ENCODE results near the gene MICOS13. TPM values are rescaled to one million over a fixed set of nuclear protein-coding genes. Genes with fewer than 3 reads are reported as not detected.

The MICOS13 gene
- total RNA-seq, 2 experiments from 2014 or later, result 21.7 to 23.0 TPM

GRCh38 chr19:5651361-5651760, 29.0 kb downstream of the MICOS13 start:
- Histone ChIP-seq H3K4me1 (ENCODE audit: insufficient read depth, low read length) (no peaks in the 10 kb centered on the region), H3K27ac (ENCODE audit: low read depth in 1 of 2, low read length in 2 of 2) (no peak overlapping the region), H3K9me3 (ENCODE audit: control insufficient read depth in 1 of 2, insufficient read depth in 1 of 2, low read length in 2 of 2) (no peaks in the 10 kb centered on the region), H3K36me3 (ENCODE audit: insufficient read depth, low read length) (peaks cover 91% of the 10 kb centered on the region), H3K27me3 (ENCODE audit: control insufficient read depth in 1 of 2, insufficient read depth in 2 of 2, low read length in 2 of 2) (no peaks in the 10 kb centered on the region), H3K4me3 (ENCODE audit: low read length) (no peak overlapping the region)
- no peaks in the 10 kb centered on the region for H3K9me3 Mint-ChIP-seq
- no peak overlapping the region for H3K27ac Mint-ChIP-seq
- peaks cover 92% of the 10 kb centered on the region for H3K36me3 Mint-ChIP-seq (ENCODE audit: low read depth)
- intact Hi-C loops (cut with DNase I, micrococcal nuclease), result no loop called here
- CTCF ChIA-PET, result no interaction called here
- DNase-seq, result no peak
- no peak overlapping the region for H3K4me3 Mint-ChIP-seq
- TF ChIP-seq CTCF (IDR thresholded peaks at IDR 0.05), result no peak
- POLR2A ChIA-PET, result no interaction called here
- no peaks in the 10 kb centered on the region for H3K4me1 Mint-ChIP-seq (ENCODE audit: low read depth)
- H3K27me3 Mint-ChIP-seq, result no peaks in the 10 kb centered on the region
- ATAC-seq (ENCODE audit: poor library complexity), result no peak

GRCh38 chr19:5648464-5648863, 31.9 kb downstream of the MICOS13 start:
- Histone ChIP-seq H3K27ac (ENCODE audit: low read depth in 1 of 2, low read length in 2 of 2) (no peak overlapping the region), H3K9me3 (ENCODE audit: control insufficient read depth in 1 of 2, insufficient read depth in 1 of 2, low read length in 2 of 2) (no peaks in the 10 kb centered on the region), H3K4me3 (ENCODE audit: low read length) (no peak overlapping the region), H3K27me3 (ENCODE audit: control insufficient read depth in 1 of 2, insufficient read depth in 2 of 2, low read length in 2 of 2) (no peaks in the 10 kb centered on the region), H3K4me1 (ENCODE audit: insufficient read depth, low read length) (no peaks in the 10 kb centered on the region), H3K36me3 (ENCODE audit: insufficient read depth, low read length) (peaks cover 89% of the 10 kb centered on the region)
- ChIA-PET CTCF (no interaction called here), POLR2A (no interaction called here)
- Mint-ChIP-seq H3K27me3 (no peaks in the 10 kb centered on the region), H3K9me3 (no peaks in the 10 kb centered on the region), H3K4me3 (no peak overlapping the region), H3K27ac (no peak overlapping the region), H3K4me1 (ENCODE audit: low read depth) (peaks cover 16% of the 10 kb centered on the region), H3K36me3 (ENCODE audit: low read depth) (peaks cover 94% of the 10 kb centered on the region)
- intact Hi-C loops (cut with DNase I, micrococcal nuclease), result no loop called here
- TF ChIP-seq CTCF (IDR thresholded peaks at IDR 0.05), result no peak
- ATAC-seq (ENCODE audit: poor library complexity) (no peak), DNase-seq (no peak)

GRCh38 chr19:5646703-5647102, 33.6 kb downstream of the MICOS13 start:
- ChIA-PET CTCF (no interaction called here), POLR2A (no interaction called here)
- DNase-seq (no peak), ATAC-seq (ENCODE audit: poor library complexity) (no peak)
- no peak for TF ChIP-seq CTCF (IDR thresholded peaks at IDR 0.05)
- peaks cover 93% of the 10 kb centered on the region for H3K36me3 Mint-ChIP-seq (ENCODE audit: low read depth)
- peaks cover 29% of the 10 kb centered on the region for H3K4me1 Mint-ChIP-seq (ENCODE audit: low read depth)
- no peak overlapping the region for H3K4me3 ChIP-seq (ENCODE audit: low read length)
- no peak overlapping the region for H3K27ac Mint-ChIP-seq
- H3K4me1 ChIP-seq (ENCODE audit: insufficient read depth, low read length), result no peaks in the 10 kb centered on the region
- no peaks in the 10 kb centered on the region for H3K9me3 Mint-ChIP-seq
- H3K27me3 ChIP-seq (ENCODE audit: control insufficient read depth in 1 of 2, insufficient read depth in 2 of 2, low read length in 2 of 2), result no peaks in the 10 kb centered on the region
- intact Hi-C loops (cut with DNase I, micrococcal nuclease), result no loop called here
- H3K36me3 ChIP-seq (ENCODE audit: insufficient read depth, low read length), result peaks cover 89% of the 10 kb centered on the region
- H3K9me3 ChIP-seq (ENCODE audit: control insufficient read depth in 1 of 2, insufficient read depth in 1 of 2, low read length in 2 of 2), result no peaks in the 10 kb centered on the region
- H3K4me3 Mint-ChIP-seq, result no peak overlapping the region
- no peaks in the 10 kb centered on the region for H3K27me3 Mint-ChIP-seq
- no peak overlapping the region for H3K27ac ChIP-seq (ENCODE audit: low read depth in 1 of 2, low read length in 2 of 2)

Data from CD4-positive, alpha-beta T cell (primary cell).